DLD1 (cell line): Measurements from ENCODE around the gene USF3.

ENCODE experiments used
- in situ Hi-C: cut with HindIII; loops from 2 replicates; pipeline ENCODE4 v1.10.0; 2017; ENCODE audit warnings: low sequenced_read_pairs

Gene USF3

GRCh38 chr3:113697500-113698090 is 1.2 kb upstream of the USF3 start:
- in situ Hi-C loops: no loop called here

GRCh38 chr3:113696658-113697499 is 437 bp upstream of the USF3 start:
- in situ Hi-C loops: no loop called here

GRCh38 chr3:113695431-113695785 is 1.0 kb downstream of the USF3 start:
- in situ Hi-C loops: no loop called here

- in situ Hi-C loops: no loop called here
These were observed 6.0 kb downstream of the USF3 start for GRCh38 chr3:113690482-113690881.

- in situ Hi-C loops: no loop called here
These were observed 10.3 kb downstream of the USF3 start for GRCh38 chr3:113685956-113686721.

- in situ Hi-C loops: no loop called here
These were observed 11.3 kb downstream of the USF3 start for GRCh38 chr3:113685124-113685523.

GRCh38 chr3:113684271-113684819 is 12.1 kb downstream of the USF3 start:
- in situ Hi-C loops: no loop called here

- in situ Hi-C loops: no loop called here
These were observed 17.7 kb downstream of the USF3 start for GRCh38 chr3:113678773-113679172.

GRCh38 chr3:113677737-113678136 is 18.7 kb downstream of the USF3 start:
- in situ Hi-C loops: no loop called here

GRCh38 chr3:113676261-113676660 is 20.2 kb downstream of the USF3 start:
- in situ Hi-C loops: no loop called here

- in situ Hi-C loops: no loop called here
These were observed 22.8 kb downstream of the USF3 start for GRCh38 chr3:113673593-113673992.

- in situ Hi-C loops: no loop called here
These were observed 28.4 kb downstream of the USF3 start for GRCh38 chr3:113668015-113668414.

GRCh38 chr3:113664523-113665094 is 31.8 kb downstream of the USF3 start:
- in situ Hi-C loops: no loop called here

- in situ Hi-C loops: no loop called here
These were observed 32.7 kb downstream of the USF3 start for GRCh38 chr3:113663761-113664160.

GRCh38 chr3:113663324-113663750 is 33.1 kb downstream of the USF3 start:
- in situ Hi-C loops: no loop called here

GRCh38 chr3:113662824-113663223 is 33.6 kb downstream of the USF3 start:
- in situ Hi-C loops: no loop called here

GRCh38 chr3:113660896-113661295 is 35.5 kb downstream of the USF3 start:
- in situ Hi-C loops: no loop called here

- in situ Hi-C loops: no loop called here
These were observed 36.0 kb downstream of the USF3 start for GRCh38 chr3:113660458-113660857.

- in situ Hi-C loops: no loop called here
These were observed 36.4 kb downstream of the USF3 start for GRCh38 chr3:113659996-113660395.

GRCh38 chr3:113659101-113659541 is 37.3 kb downstream of the USF3 start:
- in situ Hi-C loops: no loop called here

GRCh38 chr3:113658107-113658506 is 38.3 kb downstream of the USF3 start:
- in situ Hi-C loops: no loop called here
